ENCODE results near the gene CHCHD10.

Gene CHCHD10

DNA sequence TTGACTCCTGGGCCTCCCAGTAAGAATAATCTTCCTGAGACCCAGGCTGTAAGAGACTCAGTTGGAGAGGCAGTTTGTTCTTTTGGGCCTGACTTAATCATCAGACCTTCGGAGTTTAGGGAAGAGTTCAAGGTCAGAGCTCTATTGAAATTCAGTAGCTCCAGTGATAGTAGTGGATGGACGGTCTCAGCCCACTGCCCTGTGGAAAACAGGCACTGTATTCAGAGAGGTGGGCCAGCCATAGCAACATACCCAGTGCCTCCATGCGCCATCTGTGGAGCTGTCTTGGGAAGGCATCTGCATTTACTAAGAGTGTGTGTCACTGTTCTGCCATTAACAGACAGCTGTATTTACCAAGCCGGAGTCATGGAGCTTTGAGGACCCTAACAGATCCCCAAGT, 21.9 kb upstream of the CHCHD10 start:
- ATAC-seq (ENCODE audit: insufficient read depth, low read depth) (no peak), DNase-seq (no peak)
- H3K9ac ChIP-seq (ENCODE audit: low read depth, low read length): peak overlapping the region; percentile 22; the same call in 1 of the 2 replicates

DNA sequence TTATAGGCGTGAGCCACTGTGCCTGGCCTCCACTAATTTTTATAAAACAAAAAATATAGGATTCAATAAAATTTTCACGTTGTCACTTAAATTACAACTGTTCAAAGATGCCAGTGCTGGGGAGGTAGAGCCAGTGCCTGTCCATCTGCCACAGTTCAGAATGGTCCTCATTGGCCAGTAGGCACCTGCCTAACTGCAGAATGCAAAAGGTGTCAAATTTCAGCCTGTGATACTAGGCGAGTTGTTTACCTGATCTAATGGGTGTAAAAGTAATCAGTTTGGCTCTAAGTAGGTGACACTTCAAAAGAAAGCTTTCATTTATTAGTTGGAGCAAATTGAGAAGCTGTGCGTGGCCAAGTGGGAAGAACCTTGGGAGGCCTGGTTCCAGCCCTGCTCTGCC, 21.3 kb upstream of the CHCHD10 start:
- TF ChIP-seq, protein P1, sequence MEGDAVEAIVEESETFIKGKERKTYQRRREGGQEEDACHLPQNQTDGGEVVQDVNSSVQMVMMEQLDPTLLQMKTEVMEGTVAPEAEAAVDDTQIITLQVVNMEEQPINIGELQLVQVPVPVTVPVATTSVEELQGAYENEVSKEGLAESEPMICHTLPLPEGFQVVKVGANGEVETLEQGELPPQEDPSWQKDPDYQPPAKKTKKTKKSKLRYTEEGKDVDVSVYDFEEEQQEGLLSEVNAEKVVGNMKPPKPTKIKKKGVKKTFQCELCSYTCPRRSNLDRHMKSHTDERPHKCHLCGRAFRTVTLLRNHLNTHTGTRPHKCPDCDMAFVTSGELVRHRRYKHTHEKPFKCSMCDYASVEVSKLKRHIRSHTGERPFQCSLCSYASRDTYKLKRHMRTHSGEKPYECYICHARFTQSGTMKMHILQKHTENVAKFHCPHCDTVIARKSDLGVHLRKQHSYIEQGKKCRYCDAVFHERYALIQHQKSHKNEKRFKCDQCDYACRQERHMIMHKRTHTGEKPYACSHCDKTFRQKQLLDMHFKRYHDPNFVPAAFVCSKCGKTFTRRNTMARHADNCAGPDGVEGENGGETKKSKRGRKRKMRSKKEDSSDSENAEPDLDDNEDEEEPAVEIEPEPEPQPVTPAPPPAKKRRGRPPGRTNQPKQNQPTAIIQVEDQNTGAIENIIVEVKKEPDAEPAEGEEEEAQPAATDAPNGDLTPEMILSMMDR (IDR thresholded peaks at IDR 0.05; ENCODE audit: borderline replicate concordance, extremely low read depth, low read length, poor library complexity, severe bottlenecking): no peak
- TF ChIP-seq EZH2 (IDR thresholded peaks at IDR 0.05; ENCODE audit: borderline replicate concordance, low read depth, low read length, severe bottlenecking): no peak
- H3K4me2 ChIP-seq (ENCODE audit: insufficient read depth, low read length): peak overlapping the region; percentile 76; the same call in 1 of the 2 replicates
- peaks cover 42% of the 10 kb centered on the region for H3K4me1 ChIP-seq (ENCODE audit: insufficient read depth, low read length)
- DNase-seq (no peak), ATAC-seq (ENCODE audit: insufficient read depth, low read depth) (no peak)
- peak overlapping the region; percentile 22; the same call in 1 of the 2 replicates for H3K9ac ChIP-seq (ENCODE audit: low read depth, low read length)
- H3K36me3 ChIP-seq (ENCODE audit: insufficient read depth, low read length): peaks cover 52% of the 10 kb centered on the region
- peaks cover 57% of the 10 kb centered on the region for H4K20me1 ChIP-seq (ENCODE audit: insufficient read depth, low read length)
- no peak overlapping the region for H3K27ac ChIP-seq (ENCODE audit: low read length)
- H2AFZ ChIP-seq (ENCODE audit: low read depth, low read length): no peak overlapping the region
- peaks cover 66% of the 10 kb centered on the region for H3K79me2 ChIP-seq (ENCODE audit: insufficient read depth, low read length)
- H3K9me3 ChIP-seq (ENCODE audit: insufficient read depth, low read length, severe bottlenecking): no peaks in the 10 kb centered on the region
- no peaks in the 10 kb centered on the region for H3K27me3 ChIP-seq (ENCODE audit: insufficient read depth, low read length, poor library complexity)
- H3K4me3 ChIP-seq (ENCODE audit: low read depth in 1 of 2, low read length in 2 of 2): peak overlapping the region in 1 of 2 experiments; percentile 29; a peak in 1 of 4 replicates

More for the DNA sequence above, 21.9 kb upstream of the CHCHD10 start:
- H2AFZ ChIP-seq (ENCODE audit: low read depth, low read length): no peak overlapping the region
- TF ChIP-seq, protein P1 (IDR thresholded peaks at IDR 0.05; ENCODE audit: borderline replicate concordance, extremely low read depth, low read length, poor library complexity, severe bottlenecking): no peak
- no peak for TF ChIP-seq EZH2 (IDR thresholded peaks at IDR 0.05; ENCODE audit: borderline replicate concordance, low read depth, low read length, severe bottlenecking)
- H3K36me3 ChIP-seq (ENCODE audit: insufficient read depth, low read length): peaks cover 58% of the 10 kb centered on the region
- peaks cover 57% of the 10 kb centered on the region for H4K20me1 ChIP-seq (ENCODE audit: insufficient read depth, low read length)
- 0 out of 4 replicates have a peak overlapping the region, but pooled peaks of 1 of the 2 experiments have one; percentile 29 for H3K4me3 ChIP-seq (ENCODE audit: low read depth in 1 of 2, low read length in 2 of 2)
- no peaks in the 10 kb centered on the region for H3K27me3 ChIP-seq (ENCODE audit: insufficient read depth, low read length, poor library complexity)
- H3K79me2 ChIP-seq (ENCODE audit: insufficient read depth, low read length): peaks cover 66% of the 10 kb centered on the region
- peaks cover 42% of the 10 kb centered on the region for H3K4me1 ChIP-seq (ENCODE audit: insufficient read depth, low read length)
- H3K9me3 ChIP-seq (ENCODE audit: insufficient read depth, low read length, severe bottlenecking): no peaks in the 10 kb centered on the region
- H3K4me2 ChIP-seq (ENCODE audit: insufficient read depth, low read length): peak overlapping the region; percentile 76; the same call in 1 of the 2 replicates
- H3K27ac ChIP-seq (ENCODE audit: low read length): no peak overlapping the region

DNA sequence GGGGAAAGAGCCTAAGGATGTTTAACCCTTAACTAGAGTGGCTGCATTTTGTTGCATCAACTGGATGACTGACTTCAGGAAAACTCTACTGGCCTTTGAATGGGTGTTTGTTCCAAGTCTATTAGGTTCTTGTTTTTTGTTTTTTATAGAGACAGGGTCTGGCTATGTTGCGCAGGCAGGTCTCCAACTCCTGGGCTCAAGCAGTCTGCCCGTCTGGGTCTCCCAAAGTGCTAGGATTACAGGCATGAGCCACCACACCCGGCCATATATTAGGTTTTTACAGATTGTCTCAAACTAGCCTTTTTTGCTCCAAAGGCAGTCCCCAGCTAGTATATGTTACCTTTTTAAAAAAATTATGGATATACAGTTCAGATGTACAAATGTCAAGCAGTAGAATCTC, 20.1 kb upstream of the CHCHD10 start:
- TF ChIP-seq, protein P1 (IDR thresholded peaks at IDR 0.05; ENCODE audit: borderline replicate concordance, extremely low read depth, low read length, poor library complexity, severe bottlenecking): no peak
- no peak for TF ChIP-seq EZH2 (IDR thresholded peaks at IDR 0.05; ENCODE audit: borderline replicate concordance, low read depth, low read length, severe bottlenecking)
- H3K9me3 ChIP-seq (ENCODE audit: insufficient read depth, low read length, severe bottlenecking): no peaks in the 10 kb centered on the region
- ATAC-seq (ENCODE audit: insufficient read depth, low read depth): no peak
- H3K27me3 ChIP-seq (ENCODE audit: insufficient read depth, low read length, poor library complexity): no peaks in the 10 kb centered on the region
- peak overlapping the region; percentile 44 to 85; a peak in 3 of 4 replicates for H3K4me3 ChIP-seq (ENCODE audit: low read depth in 1 of 2, low read length in 2 of 2)
- no peak overlapping the region for H2AFZ ChIP-seq (ENCODE audit: low read depth, low read length)
- no peak for DNase-seq
- peaks cover 41% of the 10 kb centered on the region for H3K36me3 ChIP-seq (ENCODE audit: insufficient read depth, low read length)
- H3K27ac ChIP-seq (ENCODE audit: low read length): peak overlapping the region; percentile 61
- H3K4me2 ChIP-seq (ENCODE audit: insufficient read depth, low read length): peak overlapping the region; percentile 76
- peaks cover 42% of the 10 kb centered on the region for H3K4me1 ChIP-seq (ENCODE audit: insufficient read depth, low read length)
- H4K20me1 ChIP-seq (ENCODE audit: insufficient read depth, low read length): peaks cover 51% of the 10 kb centered on the region
- H3K79me2 ChIP-seq (ENCODE audit: insufficient read depth, low read length): peaks cover 59% of the 10 kb centered on the region
- H3K9ac ChIP-seq (ENCODE audit: low read depth, low read length): peak overlapping the region; percentile 99
